ENCODE data around the gene ASIC2. TPM values are rescaled to one million over a fixed set of nuclear protein-coding genes. Genes with fewer than 3 reads are reported as not detected.
"Not testable (repeated sequence)": the region's sequence is repeated elsewhere in the genome, so short reads cannot be mapped to it uniquely, and the experiment has no call there.

The ASIC2 gene
- total RNA-seq, 2 donors from 2014 or later = not detected

GRCh38 chr17:33017366-33017765, 275.7 kb downstream of the ASIC2 start:
- H3K36me3 Mint-ChIP-seq = no peaks in the 10 kb centered on the region
- H3K9me3 Mint-ChIP-seq = no peaks in the 10 kb centered on the region
- H3K27ac Mint-ChIP-seq = no peak overlapping the region
- no peak for ATAC-seq
- no peak for DNase-seq (ENCODE audit: low spot score in 2 of 2)

- no peak overlapping the region for H3K27ac Mint-ChIP-seq
- ATAC-seq (no peak), DNase-seq (ENCODE audit: low spot score in 2 of 2) (no peak)
- H3K9me3 Mint-ChIP-seq = no peaks in the 10 kb centered on the region
- no peaks in the 10 kb centered on the region for H3K36me3 Mint-ChIP-seq
These were observed 276.2 kb downstream of the ASIC2 start for GRCh38 chr17:33016920-33017319.

GRCh38 chr17:33015716-33016346, 277.3 kb downstream of the ASIC2 start:
- ATAC-seq (no peak), DNase-seq (ENCODE audit: low spot score in 2 of 2) (no peak)
- no peaks in the 10 kb centered on the region for H3K36me3 Mint-ChIP-seq
- H3K27ac Mint-ChIP-seq = no peak overlapping the region
- no peaks in the 10 kb centered on the region for H3K9me3 Mint-ChIP-seq

- no peak for ATAC-seq
- H3K36me3 Mint-ChIP-seq = no peaks in the 10 kb centered on the region
- H3K9me3 Mint-ChIP-seq = no peaks in the 10 kb centered on the region
- no peak for DNase-seq (ENCODE audit: low spot score in 2 of 2)
- H3K27ac Mint-ChIP-seq = no peak overlapping the region
These were observed 278.3 kb downstream of the ASIC2 start for GRCh38 chr17:33014751-33015150.

GRCh38 chr17:33013596-33014375, 279.3 kb downstream of the ASIC2 start:
- Mint-ChIP-seq H3K36me3 (no peaks in the 10 kb centered on the region), H3K27ac (no peak overlapping the region), H3K9me3 (no peaks in the 10 kb centered on the region)
- DNase-seq (ENCODE audit: low spot score in 2 of 2) = no peak
- no peak for ATAC-seq

- Mint-ChIP-seq H3K9me3 (no peaks in the 10 kb centered on the region), H3K36me3 (no peaks in the 10 kb centered on the region), H3K27ac (peak overlapping the region in 1 of 2 donors; percentile 36)
- DNase-seq (ENCODE audit: low spot score in 2 of 2) = no peak
- no peak for ATAC-seq
These were observed 280.5 kb downstream of the ASIC2 start for GRCh38 chr17:33012522-33013033.

- Mint-ChIP-seq H3K9me3 (no peaks in the 10 kb centered on the region), H3K27ac (no peak overlapping the region), H3K36me3 (no peaks in the 10 kb centered on the region)
- DNase-seq (ENCODE audit: low spot score in 2 of 2) = no peak
- no peak for ATAC-seq
These were observed 283.5 kb downstream of the ASIC2 start for GRCh38 chr17:33009636-33010035.

GRCh38 chr17:33007186-33007585, 285.9 kb downstream of the ASIC2 start:
- ATAC-seq = no peak
- DNase-seq (ENCODE audit: low spot score in 2 of 2) = no peak
- Mint-ChIP-seq H3K27ac (no peak overlapping the region), H3K9me3 (no peaks in the 10 kb centered on the region), H3K36me3 (no peaks in the 10 kb centered on the region)

- no peak overlapping the region for H3K27ac Mint-ChIP-seq
- no peaks in the 10 kb centered on the region for H3K9me3 Mint-ChIP-seq
- no peak for ATAC-seq
- DNase-seq (ENCODE audit: low spot score in 2 of 2) = no peak
- H3K36me3 Mint-ChIP-seq = no peaks in the 10 kb centered on the region
These were observed 290.8 kb downstream of the ASIC2 start for GRCh38 chr17:33002246-33002645.

GRCh38 chr17:32998887-32999228, 294.2 kb downstream of the ASIC2 start:
- no peak overlapping the region for H3K27ac Mint-ChIP-seq
- no peaks in the 10 kb centered on the region for H3K36me3 Mint-ChIP-seq
- ATAC-seq = peak in 1 of 2 donors; percentile 11
- H3K9me3 Mint-ChIP-seq = no peaks in the 10 kb centered on the region
- DNase-seq (ENCODE audit: low spot score in 2 of 2) = no peak

- no peaks in the 10 kb centered on the region for H3K36me3 Mint-ChIP-seq
- DNase-seq (ENCODE audit: low spot score in 2 of 2) (peak in 1 of 2 donors; percentile 86), ATAC-seq (peak; percentile 57 to 68)
- H3K9me3 Mint-ChIP-seq = no peaks in the 10 kb centered on the region
- no peak overlapping the region for H3K27ac Mint-ChIP-seq
These were observed 294.8 kb downstream of the ASIC2 start for GRCh38 chr17:32998111-32998886.

GRCh38 chr17:32995416-32996045, 297.6 kb downstream of the ASIC2 start:
- Mint-ChIP-seq H3K9me3 (no peaks in the 10 kb centered on the region), H3K27ac (no peak overlapping the region), H3K36me3 (no peaks in the 10 kb centered on the region)
- DNase-seq (ENCODE audit: low spot score in 2 of 2) (no peak), ATAC-seq (no peak)

GRCh38 chr17:32993977-32994376, 299.1 kb downstream of the ASIC2 start:
- ATAC-seq (peak; percentile 13 to 65), DNase-seq (ENCODE audit: low spot score in 2 of 2) (no peak)
- no peaks in the 10 kb centered on the region for H3K36me3 Mint-ChIP-seq
- H3K9me3 Mint-ChIP-seq = peaks cover 0 to 5% of the 10 kb centered on the region in 2 donors
- no peak overlapping the region for H3K27ac Mint-ChIP-seq

- Mint-ChIP-seq H3K27ac (no peak overlapping the region), H3K9me3 (peaks cover 6 to 18% of the 10 kb centered on the region in 2 donors), H3K36me3 (peaks cover 4 to 9% of the 10 kb centered on the region in 2 donors)
- ATAC-seq (peak in 1 of 2 donors; percentile 31), DNase-seq (ENCODE audit: low spot score in 2 of 2) (no peak)
These were observed 300.6 kb downstream of the ASIC2 start for GRCh38 chr17:32992321-32993033.

GRCh38 chr17:32988481-32989101, 304.5 kb downstream of the ASIC2 start:
- DNase-seq (ENCODE audit: low spot score in 2 of 2) (no peak), ATAC-seq (no peak)
- H3K36me3 Mint-ChIP-seq = peaks cover 4 to 9% of the 10 kb centered on the region in 2 donors
- no peak overlapping the region for H3K27ac Mint-ChIP-seq
- H3K9me3 Mint-ChIP-seq = peaks cover 6 to 23% of the 10 kb centered on the region in 2 donors

- not testable (repeated sequence) for H3K27ac Mint-ChIP-seq; ATAC-seq; DNase-seq (ENCODE audit: low spot score in 2 of 2); H3K36me3 Mint-ChIP-seq
- H3K9me3 Mint-ChIP-seq = peaks cover 6 to 25% of the 10 kb centered on the region in 2 donors
These were observed 305.2 kb downstream of the ASIC2 start for GRCh38 chr17:32987868-32988267.

All from activated naive CD4-positive, alpha-beta T cell treated with anti-CD3 and anti-CD28 coated beads, Interleukin-2, amount 50 U/mL, for 72 hours (primary cell).